HG03135 (cell line): ENCODE measurements around the gene SLC22A5.

Experiments used
- ATAC-seq: cut with Tn5 transposase; IDR thresholded peaks from one replicate; pipeline ENCODE4 v1.9.1; 2021; ENCODE audit warnings: mild to moderate bottlenecking, moderate library complexity; ENCODE audit not compliant: unreplicated experiment

SLC22A5 gene

GRCh38 chr5:132369474-132370180, at the start of gene SLC22A5:
TSS of gene SLC22A5 (plus strand) at chr5:132369710. CDS start at chr5:132369973, 263 bp downstream.
- peak; percentile 88 for ATAC-seq

GRCh38 chr5:132319975-132320374, 49.5 kb upstream of the SLC22A5 start:
- no peak for ATAC-seq

DNA sequence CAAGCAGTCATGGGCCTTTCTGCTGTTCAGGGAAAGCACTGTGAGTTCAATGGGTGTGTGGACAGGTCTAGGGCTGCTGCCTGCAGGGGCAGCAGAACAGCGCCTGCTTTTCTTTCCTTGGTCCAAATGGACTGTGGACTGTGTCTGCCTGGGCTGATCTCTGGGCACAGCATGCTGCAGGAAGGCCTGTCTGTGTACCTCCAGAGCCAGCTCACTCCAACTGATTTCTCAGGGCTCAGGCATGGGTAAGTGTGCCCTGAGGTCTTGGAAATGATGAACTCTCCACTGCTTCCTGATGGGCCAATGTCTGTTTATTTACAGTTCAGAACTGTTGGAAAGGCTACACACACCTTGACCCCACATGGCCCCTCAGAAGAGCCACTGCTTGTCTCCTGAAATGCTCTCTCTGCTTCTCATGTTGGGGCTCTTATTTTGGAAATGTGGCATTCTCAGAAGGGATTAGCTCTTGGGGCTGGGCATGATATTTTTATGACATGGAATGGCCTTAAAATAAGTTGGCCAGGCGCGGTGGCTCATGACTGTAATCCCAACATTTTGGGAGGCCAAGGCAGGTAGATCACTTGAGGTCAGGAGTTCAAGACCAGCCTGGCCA, 48.3 kb upstream of the SLC22A5 start:
- no peak for ATAC-seq

DNA sequence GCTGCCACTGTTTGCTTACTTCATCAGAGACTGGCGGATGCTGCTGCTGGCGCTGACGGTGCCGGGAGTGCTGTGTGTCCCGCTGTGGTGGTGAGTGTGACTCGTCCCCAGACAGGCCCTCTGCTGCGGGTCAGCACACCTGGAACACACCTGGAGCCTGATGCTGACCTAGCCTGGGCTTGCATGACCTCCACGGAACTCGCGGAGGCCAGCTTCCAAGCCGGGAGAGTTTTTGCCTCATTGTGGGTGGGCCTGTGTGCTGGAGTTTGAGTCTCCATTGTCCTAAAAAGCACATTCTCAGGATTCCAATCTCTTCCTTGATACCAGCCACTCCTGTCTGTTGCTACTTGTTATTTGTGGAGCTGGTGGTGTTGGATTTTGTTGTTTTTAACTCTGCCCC, 47.2 kb upstream of the SLC22A5 start:
- ATAC-seq: no peak

DNA sequence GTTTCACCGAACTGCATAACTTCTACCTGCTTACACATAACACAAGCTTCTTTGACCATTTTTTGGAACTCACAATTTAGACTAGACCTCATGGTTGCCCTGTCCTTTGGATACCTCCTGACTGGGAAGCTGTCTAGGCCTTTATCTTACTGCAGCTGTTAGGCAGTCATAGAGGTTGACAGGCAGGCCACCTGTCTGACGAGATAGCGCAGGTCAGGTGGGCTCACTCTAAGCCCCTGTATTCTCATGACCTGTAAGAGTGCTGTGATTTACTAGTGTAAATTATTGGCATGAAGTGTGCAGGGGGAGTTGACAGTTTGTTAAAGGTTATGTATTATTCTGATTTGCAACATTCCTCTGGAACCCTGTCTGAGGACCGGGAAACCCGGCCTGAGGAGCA, 46.3 kb upstream of the SLC22A5 start:
- ATAC-seq: no peak

DNA sequence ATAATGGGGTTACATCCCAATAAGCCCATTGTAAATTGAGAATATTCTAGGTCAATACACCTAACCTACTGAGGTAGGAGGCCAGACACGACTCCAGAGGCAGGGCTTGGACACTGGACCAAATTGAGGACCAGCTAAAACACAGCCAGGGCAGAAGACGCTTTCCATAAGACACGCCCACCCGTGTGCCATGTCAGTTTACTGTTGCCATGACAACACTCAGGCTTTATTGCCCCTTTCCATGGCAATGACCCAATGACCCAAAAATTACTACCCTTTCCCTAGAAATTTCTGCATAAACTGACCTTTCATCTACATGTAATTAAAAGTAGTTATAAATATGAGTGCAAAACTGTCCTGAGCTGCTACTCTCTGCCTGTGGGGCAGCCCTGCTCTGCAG, 43.8 kb upstream of the SLC22A5 start:
- ATAC-seq: no peak

- no peak for ATAC-seq
Observed at GRCh38 chr5:132327252-132327955, 42.1 kb upstream of the SLC22A5 start.

DNA sequence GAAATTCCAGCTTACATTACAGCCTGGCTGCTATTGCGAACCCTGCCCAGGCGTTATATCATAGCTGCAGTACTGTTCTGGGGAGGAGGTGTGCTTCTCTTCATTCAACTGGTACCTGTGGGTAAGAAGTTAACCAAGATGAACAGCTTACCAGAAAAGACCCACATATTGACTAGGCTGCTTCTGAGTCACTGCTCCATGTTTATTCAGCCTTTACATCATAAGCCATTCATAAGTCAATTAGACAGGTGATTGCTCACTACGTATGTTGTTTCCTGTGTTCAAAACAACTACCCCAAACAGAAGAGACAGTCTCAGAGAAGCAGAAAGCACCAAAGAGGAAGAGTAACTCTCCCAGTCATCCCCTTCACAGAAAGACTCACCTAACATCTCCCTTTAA, 34.7 kb upstream of the SLC22A5 start:
- no peak for ATAC-seq

DNA sequence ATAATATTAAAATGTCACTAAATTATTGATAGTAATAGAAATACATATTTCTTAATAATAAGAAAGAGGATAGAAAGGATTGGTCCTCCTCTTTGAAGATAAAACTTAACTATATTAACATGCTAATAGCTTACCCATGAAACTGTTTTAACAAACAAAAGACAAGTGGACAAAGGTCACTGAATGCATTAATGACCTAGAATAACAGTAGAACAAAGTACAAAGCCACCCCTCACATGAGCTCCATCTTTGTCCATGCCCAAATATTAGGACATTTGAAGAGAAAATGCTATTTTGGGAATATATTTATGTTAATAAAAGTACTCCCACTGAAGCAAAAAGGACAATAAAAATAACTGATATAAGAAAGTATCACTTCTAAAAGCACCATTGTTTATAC, 34.1 kb upstream of the SLC22A5 start:
- no peak for ATAC-seq

- no peak for ATAC-seq
Observed at GRCh38 chr5:132339502-132339901, 30.0 kb upstream of the SLC22A5 start.

DNA sequence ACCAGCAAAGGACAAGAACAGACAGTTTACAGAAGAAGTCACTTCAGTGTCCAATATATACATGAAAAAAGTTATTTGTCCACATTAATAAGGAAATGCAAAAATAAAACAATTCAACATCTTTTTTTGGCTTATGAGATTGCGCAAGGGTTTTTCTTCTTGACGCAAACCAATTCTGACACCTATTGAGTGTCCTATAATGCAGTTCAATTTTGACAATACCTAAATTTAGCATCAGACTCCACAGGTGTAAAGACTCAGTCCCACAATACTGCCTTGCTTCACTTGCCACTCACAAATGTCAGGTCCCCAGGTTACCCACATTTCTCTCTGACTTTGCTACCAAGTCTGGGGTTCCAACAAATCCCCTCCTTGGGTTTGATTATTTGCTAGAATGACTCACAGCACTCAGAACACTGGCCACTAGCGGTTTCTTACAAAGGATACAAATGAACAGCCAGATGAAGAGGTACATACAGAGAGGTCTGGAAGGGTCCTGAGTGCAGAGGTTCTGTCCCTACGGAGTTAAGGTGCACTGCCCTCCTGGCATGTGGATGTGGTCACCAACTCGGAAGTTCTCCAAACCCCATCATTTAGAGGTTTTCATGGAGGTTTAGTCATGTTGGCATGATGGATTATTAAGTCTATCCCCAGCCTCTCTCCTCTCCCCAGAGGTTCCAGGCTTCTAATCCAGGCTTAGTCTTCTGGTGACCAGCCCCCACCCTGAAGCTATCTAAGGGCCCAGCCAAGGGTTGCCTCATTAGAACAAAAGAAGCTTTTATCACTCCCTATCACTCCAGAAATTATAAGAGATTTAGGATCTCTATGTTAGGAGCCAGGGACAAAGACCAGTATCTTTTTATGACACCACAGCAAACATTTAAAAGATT, 27.0 kb upstream of the SLC22A5 start:
- ATAC-seq: no peak

DNA sequence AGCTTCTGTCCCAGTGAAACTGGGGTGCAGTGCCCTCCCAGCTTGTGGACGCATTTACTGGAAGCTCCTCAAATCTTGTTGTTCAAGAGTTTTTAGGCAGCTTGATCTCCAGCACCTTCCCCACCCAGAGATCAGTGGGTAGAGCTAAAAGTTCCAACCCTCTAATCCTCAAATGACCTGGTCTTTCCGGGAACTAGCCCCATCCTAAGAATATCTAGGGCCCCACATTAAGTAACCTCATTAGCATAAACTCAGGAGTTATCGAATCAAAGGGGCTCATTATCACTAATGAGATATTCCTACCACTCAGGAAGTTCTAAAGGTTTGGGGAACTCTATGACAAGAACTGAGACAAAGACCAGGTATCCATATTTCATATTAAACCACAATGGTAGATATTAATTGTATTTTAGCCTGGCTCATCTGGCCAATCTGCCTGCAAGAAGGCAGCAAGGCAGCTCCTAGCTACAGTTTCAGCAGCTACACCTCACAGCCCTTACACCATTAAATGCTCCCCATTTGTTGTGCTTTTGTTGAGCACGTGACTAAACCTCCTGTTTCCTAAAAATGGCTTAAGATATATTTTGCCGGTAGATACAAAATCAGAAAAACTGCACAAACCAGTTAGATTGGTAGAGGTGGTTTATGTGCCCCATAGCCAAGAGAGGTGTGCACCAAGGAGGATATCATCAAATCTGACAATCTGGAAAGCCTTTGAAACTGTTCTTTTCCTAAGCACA, 24.6 kb upstream of the SLC22A5 start:
- no peak for ATAC-seq

DNA sequence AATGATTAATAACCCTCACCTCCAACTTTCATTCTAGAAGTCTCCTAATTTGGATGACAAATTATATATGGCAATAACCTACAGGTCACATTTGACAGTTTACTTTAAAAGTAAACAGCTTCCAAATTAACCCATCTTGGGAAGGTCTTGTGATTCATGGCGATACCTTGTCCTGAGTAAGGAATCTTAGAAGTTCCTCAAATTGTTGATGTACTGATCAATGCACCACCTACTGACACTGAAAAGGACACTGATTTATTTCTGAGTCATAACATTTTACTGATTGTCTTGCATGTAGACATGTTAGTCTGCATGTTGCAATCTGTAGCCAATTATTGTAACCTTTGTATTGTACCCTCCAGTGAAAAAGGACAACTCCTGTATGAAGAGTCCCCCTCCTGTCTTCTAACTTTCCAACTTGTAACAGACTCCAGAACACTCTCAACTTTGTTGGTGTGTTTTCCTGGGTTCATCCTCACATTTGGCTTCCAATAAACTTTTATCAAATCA, 16.0 kb upstream of the SLC22A5 start:
- ATAC-seq: no peak

DNA sequence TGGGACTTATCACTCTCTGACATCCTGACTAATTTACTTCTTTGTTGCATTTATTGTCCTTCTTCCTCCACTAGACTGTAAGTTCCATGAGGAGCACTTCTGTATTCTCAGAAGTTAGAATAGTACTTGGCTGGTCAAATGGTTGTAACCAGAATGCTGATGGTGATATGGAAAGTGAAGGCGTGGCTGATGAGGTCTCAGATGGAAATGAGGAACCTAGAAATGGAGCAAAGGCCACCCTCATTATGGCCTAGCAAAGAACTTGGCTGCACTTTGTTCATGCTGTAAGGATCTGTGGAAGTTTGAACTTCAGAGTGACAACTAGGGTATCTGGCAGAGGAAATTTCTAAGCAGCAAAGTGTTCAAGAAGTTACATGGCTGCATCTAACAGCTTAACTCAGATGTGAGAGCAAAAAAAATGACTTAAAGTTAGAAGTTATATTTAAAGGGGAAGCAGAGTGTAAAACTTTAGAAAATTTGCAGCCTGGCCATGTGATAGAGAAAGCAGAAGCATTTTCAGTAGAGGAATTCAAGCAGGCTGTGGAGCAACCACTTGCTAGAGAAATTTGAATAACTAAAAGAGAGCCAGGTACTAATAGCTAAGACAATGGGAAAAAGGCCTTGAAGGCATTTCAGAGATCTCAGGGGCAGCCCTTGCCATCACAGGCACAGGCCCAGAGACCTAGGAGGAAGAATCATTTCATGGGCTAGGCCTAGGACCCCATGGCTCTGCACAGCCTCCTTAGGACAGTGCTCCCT, 14.9 kb upstream of the SLC22A5 start:
- ATAC-seq: no peak

GRCh38 chr5:132355140-132355765, 14.3 kb upstream of the SLC22A5 start:
- ATAC-seq: no peak

DNA sequence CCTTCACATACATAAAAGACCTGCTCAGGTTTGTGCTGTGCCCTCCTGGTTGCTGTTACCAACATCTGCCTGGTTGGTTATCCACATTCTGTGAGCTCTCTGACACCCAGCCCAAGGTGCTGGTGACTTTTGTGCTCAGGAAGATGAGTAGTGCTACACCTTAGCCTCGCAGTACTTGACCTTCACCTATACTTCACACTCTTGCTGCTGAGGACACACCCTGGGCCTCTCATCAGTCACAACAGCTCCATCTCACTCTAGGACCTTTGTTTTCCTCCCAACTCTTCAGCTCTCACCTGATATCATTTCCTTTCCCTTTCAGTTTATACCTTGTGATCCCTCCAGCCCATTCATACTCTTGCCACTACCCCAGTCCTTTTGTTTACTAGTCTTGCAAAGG, 10.7 kb upstream of the SLC22A5 start:
- no peak for ATAC-seq

- no peak for ATAC-seq
Observed at GRCh38 chr5:132362086-132362485, 7.4 kb upstream of the SLC22A5 start.

DNA sequence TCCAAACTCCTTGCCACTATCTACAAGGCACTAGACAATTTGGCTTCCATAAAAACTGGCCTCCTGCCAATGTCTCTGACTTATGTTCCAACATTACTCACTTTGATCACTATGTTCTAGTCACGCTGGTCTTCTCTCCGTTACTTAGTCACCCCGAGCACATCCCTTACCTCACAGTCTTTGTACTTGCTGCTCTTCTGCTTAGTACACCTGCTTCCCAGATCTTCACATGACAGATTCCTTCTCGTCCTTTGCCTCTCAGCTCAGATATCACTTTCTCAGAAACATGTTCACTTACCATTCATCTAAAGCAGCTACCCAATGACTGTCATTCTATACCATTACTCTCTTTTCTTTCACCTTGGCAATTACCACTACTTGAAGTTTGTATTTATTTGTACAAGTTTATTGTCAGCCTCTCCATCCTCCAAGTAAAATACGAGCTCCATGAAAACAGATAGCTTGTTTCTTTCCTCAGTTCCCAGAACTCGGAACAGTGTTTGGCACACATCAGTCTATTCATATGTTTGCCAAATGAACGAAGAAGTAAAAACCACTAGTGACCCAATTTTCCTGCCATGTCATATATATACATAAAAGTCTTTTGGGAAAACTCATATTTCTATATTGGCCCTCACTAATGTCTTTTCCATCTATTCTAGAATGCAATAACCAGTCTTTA, 5.9 kb upstream of the SLC22A5 start:
- no peak for ATAC-seq

DNA sequence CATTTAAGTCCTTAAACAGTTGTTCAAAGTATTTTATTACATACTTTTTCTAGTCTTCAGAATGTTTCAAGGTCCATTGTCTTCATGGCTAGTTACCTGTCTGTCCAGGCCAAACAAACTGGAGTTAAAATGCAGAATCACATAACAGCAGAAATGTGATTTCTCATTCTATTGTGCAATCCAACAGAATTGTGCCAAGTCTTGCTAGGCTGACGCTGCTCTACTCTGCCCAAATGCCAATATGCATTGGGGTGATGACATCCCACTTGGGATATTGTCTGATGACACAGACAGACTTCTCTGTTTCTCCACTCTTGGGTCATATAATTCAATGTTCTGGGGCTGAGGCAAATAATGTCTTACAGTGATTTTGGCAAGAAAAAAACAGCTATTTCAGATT, 5.2 kb upstream of the SLC22A5 start:
- ATAC-seq: no peak
